ENCODE results near the gene RAF1.

DNA sequence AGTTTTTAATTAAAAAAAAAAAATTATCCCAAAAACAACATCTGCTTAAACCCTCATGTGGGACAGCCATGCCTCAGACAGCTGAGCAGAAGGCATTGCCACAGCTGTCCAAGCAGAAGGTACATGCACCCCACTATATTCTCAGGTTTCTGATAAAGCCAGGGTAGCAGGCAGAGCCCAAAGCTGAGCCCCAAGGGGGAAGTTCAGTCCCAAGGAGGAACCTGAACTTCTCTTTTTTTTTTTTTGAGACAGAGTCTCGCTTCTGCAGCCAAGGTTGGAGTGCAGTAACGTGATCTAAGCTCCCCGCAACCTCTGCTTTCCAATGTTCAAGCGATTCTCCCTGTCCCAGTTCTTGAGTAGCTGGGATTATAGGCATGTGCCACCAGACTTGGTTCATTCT is 73.8 kb downstream of the RAF1 start:
- TF ChIP-seq POLR2A (IDR thresholded peaks at IDR 0.05) (no peak), CTCF (IDR thresholded peaks at IDR 0.05) (no peak)
